Eye (tissue), 1 donor: ENCODE data around the gene BICC1.
A peak's percentile ranks its signal among the peaks of the same experiment; 100 is the strongest.

Source experiments
- DNase-seq: peaks from one replicate; pipeline ENCODE4 v3.0.0-alpha.2; 2015

Gene BICC1

GRCh38 chr10:58515291-58515941, 2.7 kb downstream of the BICC1 start:
- DNase-seq, result no peak

- no peak for DNase-seq
Observed at GRCh38 chr10:58516119-58516518, 3.4 kb downstream of the BICC1 start.

- DNase-seq, result no peak
Observed at GRCh38 chr10:58516671-58517070, 4.0 kb downstream of the BICC1 start.

- no peak for DNase-seq
Observed at GRCh38 chr10:58517081-58517480, 4.4 kb downstream of the BICC1 start.

DNA sequence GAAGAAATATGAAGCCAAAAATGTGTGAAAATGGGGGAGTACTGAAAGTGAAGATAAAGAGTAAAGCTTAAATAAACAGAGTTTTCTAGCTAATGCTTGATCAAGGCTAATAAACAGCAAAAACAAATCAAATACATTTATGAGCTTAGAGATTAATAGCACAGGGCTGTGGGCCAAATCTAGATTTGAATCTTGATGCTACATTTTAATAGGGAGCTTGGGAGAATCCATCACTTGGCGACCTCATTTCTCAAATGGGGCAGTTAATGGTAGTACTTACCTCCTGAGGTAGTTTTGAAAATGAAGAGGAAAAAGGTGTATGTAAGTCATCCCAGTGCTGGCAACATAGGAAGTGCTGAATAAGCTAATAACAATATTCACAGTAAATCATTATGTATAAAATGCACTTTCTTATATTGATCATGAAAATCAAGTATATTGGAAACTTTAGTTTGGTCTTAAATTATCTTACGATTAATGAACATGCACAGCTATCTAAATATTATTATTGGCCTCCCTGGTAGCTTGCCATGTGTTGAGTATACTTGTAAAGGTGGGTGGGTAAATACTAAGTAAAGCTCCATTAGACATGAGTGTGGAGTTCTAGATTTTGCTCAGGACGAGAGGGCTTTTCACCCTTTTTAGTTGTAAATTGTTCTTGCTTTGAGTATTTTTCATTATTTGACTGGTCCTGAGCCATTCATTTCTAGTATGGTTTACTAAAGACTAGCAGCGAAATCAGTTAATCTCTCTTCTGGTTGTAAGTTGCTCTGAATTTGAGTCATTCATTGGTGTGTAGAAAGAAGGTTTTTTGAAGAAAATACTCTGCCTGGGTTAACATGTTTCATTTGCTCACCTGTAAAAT, 5.1 kb downstream of the BICC1 start:
- no peak for DNase-seq

DNA sequence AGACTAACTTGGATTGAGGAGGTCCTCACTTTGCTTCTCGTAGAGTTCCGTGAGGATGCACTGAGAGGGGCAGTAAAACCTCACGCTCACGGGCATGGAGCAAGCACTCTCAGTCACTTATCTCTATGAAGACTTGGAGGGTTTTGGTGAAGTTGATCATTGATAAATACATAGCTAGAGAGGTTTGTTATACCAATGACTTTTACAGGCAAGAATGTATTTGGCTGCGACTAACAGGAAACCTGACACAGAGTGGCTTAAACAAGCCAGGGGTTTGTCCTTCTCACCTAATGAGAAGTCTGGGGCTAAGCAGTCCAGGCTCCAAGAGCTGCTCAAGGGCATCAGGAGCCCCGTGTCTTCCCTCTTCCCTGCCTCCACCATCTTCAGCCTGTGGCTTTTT, 6.1 kb downstream of the BICC1 start:
- DNase-seq, result no peak

DNA sequence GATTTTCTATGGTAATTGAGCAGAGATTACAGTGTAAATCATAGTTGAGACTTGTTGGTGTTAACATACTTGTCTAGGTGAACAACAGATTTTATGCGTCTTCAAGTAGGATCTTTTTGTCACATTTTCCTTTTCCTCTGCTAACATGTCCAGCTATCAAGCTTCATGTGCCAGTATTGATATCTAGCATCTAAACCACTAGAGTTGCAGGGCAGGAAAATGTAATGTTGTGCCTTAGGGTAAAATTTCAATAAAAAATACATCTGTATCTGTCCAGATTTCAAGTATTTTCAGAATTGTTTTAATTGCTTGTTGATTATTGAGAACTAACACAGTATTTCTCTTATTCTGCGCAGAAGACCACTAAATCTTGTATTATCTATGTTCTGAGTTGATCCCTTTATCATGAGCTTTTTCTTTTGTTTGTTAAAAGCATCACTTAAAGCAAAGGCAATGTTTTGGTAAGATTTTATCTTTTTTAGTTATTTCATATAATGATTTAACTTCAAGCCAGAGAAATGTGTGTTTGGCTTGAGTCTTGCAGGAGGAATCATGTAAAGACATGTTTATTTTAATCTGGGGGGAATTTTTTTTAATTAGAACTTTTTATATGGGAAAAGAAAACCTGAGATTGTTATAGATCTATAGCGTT, 16.5 kb downstream of the BICC1 start:
- DNase-seq, result no peak

DNA sequence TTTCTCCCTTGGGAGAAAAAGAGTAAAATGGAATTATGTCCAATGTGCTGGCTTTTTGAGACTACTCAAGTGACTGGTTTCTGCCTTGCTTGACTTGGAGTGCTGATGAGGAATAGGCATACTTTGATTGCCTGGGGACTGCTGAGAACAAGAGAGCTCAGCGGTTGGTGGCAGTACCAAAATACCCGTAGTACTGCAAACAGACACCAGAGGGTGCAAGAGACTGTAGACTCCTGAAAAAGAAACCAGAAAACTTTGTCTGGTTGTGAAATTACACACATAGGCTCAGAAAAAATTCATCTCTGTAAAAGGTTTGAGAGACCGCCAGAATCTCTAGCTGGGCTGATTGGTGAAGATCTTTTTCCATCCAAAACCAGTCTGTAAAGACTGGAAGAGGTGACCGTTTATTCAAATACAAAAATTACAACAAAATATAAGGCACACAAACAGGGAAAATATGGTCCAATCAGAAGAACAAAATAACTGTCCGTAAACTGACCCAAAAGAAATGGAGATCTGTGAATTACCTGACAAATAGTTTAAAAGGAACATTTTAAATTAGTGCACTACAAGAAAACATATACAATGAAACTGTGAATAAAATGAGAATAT, 18.5 kb downstream of the BICC1 start:
- DNase-seq, result peak; percentile 75

DNA sequence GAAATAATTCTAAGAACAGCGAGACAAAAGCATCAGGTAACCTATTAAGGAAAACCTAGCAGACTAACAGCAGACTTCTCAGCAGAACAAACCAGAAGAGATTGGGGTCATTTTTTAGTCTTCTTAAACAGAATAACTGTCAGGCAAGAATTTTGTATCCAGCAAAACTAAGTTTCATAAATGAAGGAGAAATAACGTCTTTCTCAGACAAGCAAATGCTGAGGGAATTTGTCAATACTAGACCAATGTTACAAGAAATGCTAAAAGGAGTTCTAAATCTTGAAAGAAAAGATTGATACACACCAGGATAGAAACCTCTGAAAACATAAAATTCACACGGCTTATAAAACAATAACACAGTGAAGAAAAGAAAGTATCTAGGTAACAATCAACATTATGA, 22.6 kb downstream of the BICC1 start:
- DNase-seq, result no peak

GRCh38 chr10:58543141-58543540, 30.5 kb downstream of the BICC1 start:
- DNase-seq, result no peak

DNA sequence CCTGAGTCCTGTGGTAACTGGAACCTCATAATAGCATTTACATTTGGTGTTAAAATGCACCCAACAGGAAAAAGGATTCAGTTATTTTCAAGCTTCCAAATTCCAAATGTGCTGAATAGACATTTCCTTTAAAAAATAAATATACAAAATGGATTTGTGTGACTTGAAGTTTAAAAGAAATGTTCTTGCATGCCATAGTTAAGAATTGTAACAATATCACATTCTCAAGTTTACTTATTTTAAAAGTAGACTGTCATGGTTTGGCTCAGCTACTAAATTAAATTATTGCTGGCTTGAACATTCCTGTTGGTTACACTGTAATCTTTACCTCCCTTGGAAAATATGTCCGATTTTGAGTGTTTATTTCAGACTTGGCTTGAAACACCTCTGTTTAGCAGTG, 31.5 kb downstream of the BICC1 start:
- no peak for DNase-seq

DNA sequence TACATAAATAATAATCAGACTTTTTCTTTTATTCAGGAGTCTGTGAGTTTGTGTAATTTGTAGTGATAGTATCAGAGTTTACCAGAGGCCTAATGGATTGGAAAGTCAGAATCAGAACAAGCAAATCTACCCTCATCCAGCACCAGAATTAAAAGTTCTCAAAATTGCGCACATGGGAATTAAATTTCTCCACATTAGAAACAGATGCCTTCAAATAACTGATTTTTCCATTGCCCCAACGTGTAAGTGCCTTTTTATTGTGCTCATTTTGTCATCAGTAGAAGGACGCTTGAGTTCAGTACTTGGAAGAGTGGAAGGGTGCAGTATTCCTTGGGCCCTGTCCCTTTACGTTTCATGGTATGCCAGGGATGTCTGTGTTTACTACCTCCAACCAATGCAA, 32.8 kb downstream of the BICC1 start:
- DNase-seq, result no peak

DNA sequence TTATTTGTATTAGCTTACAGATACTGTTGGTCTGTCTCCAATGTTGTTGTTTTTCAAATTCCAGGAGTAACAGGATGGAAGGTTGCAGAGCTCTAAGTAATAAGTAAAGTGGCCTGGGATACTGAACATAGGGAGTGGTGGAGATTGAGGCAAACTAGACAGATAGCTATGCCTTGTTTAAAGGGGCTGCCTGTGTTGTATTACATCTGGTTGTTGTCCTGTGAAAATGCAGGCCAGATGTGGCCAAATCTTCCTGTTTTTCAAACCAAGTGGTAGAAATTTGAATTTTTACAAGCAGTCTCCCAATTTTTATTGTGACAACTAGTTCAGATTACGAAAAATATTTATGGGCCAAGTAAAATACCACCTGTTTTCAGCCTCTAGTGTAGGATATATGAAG, 33.5 kb downstream of the BICC1 start:
- no peak for DNase-seq

DNA sequence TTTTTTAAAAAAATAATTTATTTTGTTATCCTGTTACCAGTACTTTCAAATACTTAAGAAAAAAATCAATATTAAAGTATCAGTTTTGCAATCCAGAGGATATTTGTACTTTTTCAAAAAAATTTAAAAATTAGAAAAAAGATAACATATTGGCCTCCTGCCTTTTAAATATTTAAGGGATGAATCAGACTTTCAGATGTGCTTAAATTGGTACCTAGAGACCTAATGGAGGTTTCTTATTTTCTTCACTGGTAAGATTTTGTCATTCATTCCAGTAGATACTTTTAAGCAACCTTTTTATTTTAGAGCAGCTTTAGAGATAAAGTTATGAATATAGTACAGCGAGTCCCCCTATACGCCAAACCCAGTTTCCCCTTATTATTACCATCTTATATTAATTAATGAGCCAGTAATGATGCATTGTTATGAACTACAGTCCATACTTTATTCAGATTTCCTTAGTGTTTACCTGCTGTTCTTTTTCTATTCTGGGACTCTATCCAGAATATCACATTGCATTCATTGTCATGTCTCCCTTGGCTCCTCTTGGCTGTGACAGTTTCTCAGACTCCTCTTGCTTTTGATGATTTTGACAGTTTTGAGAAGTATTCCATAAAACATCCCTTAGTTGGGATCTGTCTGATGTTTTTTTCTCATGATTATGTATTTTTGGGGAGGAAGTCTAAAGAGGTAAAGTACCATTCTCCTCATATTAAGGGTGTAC, 34.2 kb downstream of the BICC1 start:
- DNase-seq, result no peak

DNA sequence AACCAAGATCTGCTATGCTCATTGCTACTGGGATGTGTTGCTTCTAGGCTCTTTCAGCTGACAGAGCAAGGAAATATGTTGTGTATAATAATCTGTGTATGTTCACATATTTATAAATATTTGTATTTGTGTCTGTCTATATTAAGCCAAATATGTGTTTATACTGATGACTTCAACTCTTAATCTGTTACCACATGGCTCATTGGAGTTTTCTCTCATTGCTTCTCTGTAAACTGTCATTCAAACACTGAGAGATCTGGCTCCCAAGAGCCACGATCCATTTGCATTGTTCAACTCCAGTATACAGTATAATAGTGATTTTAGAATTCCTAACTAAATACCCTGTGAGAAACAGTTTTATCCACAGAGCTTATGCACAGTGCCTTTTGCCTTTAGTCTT, 35.3 kb downstream of the BICC1 start:
- no peak for DNase-seq

GRCh38 chr10:58554316-58554715, 41.6 kb downstream of the BICC1 start:
- DNase-seq, result no peak

GRCh38 chr10:58555170-58555929, 42.7 kb downstream of the BICC1 start:
- DNase-seq, result peak; percentile 39

- no peak for DNase-seq
Observed at GRCh38 chr10:58555930-58556311, 43.2 kb downstream of the BICC1 start.

- no peak for DNase-seq
Observed at GRCh38 chr10:58556516-58557165, 44.0 kb downstream of the BICC1 start.

- DNase-seq, result no peak
Observed at GRCh38 chr10:58557714-58558113, 45.0 kb downstream of the BICC1 start.

- no peak for DNase-seq
Observed at GRCh38 chr10:58560068-58560467, 47.4 kb downstream of the BICC1 start.

GRCh38 chr10:58565271-58565670, 52.6 kb downstream of the BICC1 start:
- no peak for DNase-seq
